ENCODE measurements around the gene SNX10. TPM values are rescaled to one million over a fixed set of nuclear protein-coding genes. Genes with fewer than 3 reads are reported as not detected.

SNX10 gene
- total and polyA plus RNA-seq, 8 donors, result 0.58 to 55.0 (median 3.0) TPM; not detected in 2

DNA sequence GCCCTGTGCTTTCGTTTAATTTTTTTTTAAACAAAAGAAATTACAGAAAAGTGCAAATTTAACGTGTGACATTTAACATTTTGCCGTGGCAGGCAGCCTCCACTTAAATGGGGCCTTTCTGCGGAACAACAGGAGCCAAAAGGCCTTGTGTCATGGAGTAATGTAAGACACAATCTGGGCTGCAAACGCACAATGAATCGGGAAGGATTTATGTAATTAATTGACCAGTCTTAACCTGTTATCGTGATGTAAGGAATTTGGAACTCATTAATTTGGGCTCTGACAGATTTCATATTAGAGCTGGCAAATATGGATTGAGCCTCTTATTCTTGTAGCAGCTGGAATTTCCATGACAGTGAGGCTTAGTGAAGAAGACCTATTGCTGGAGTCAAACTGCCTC lies 86.4 kb downstream of the SNX10 start:
- TF ChIP-seq POLR2A (IDR thresholded peaks at IDR 0.05) (no peak), POLR2AphosphoS5 (IDR thresholded peaks at IDR 0.05) (no peak), EP300 (IDR thresholded peaks at IDR 0.05) (no peak)
- TF ChIP-seq, protein P1, sequence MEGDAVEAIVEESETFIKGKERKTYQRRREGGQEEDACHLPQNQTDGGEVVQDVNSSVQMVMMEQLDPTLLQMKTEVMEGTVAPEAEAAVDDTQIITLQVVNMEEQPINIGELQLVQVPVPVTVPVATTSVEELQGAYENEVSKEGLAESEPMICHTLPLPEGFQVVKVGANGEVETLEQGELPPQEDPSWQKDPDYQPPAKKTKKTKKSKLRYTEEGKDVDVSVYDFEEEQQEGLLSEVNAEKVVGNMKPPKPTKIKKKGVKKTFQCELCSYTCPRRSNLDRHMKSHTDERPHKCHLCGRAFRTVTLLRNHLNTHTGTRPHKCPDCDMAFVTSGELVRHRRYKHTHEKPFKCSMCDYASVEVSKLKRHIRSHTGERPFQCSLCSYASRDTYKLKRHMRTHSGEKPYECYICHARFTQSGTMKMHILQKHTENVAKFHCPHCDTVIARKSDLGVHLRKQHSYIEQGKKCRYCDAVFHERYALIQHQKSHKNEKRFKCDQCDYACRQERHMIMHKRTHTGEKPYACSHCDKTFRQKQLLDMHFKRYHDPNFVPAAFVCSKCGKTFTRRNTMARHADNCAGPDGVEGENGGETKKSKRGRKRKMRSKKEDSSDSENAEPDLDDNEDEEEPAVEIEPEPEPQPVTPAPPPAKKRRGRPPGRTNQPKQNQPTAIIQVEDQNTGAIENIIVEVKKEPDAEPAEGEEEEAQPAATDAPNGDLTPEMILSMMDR (IDR thresholded peaks at IDR 0.05), result no peak
- DNase-seq, result no peak
- no peaks in the 10 kb centered on the region for H3K9me3 ChIP-seq
- H3K27me3 ChIP-seq, result peaks cover under 1 to 87% (median 39%) of the 10 kb centered on the region in 3 donors
- peaks cover 11 to 23% (median 15%) of the 10 kb centered on the region in 4 donors for H3K4me1 ChIP-seq
- H3K27ac ChIP-seq, result no peak overlapping the region
- WGBS, 5 donors, result 75 to 89% (median 87%) methylated on average over 7 of the region's 7 CpGs
- no peaks in the 10 kb centered on the region for H3K36me3 ChIP-seq
- no peak overlapping the region for H3K4me3 ChIP-seq
- intact Hi-C loops (cut with DNase I; ENCODE audit: low total_unique reads), result no loop called here

DNA sequence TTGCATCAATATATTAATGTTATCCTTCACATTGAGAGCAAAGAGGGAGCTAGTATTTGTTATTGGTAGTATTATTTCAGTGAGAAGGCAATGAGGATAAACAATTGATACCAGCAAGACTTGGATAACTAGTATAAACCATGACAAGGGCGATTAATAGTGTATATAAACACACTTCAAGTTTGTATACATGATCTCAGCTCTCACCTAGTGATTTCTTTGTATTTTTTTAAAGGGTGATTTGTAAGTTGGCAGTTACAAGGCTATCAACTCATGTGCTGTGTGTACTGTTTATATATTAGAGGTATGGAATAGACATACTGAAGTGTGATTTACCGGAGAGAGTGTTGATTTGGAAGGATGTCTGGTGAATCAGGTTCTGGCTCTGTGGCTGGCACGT lies 88.0 kb downstream of the SNX10 start:
- Histone ChIP-seq H3K4me1 (peaks cover 11 to 23% (median 15%) of the 10 kb centered on the region in 4 donors), H3K27ac (no peak overlapping the region), H3K36me3 (no peaks in the 10 kb centered on the region), H3K27me3 (peaks cover 0 to 83% (median 32%) of the 10 kb centered on the region in 3 donors), H3K9me3 (no peaks in the 10 kb centered on the region), H3K4me3 (no peak overlapping the region)
- WGBS, 5 donors, result 37 to 50% (median 47%) methylated on average over 3 of the region's 3 CpGs
- TF ChIP-seq POLR2A (IDR thresholded peaks at IDR 0.05) (no peak), EP300 (IDR thresholded peaks at IDR 0.05) (no peak), POLR2AphosphoS5 (IDR thresholded peaks at IDR 0.05) (no peak)
- TF ChIP-seq, protein P1 (IDR thresholded peaks at IDR 0.05), result no peak
- DNase-seq, result no peak
- intact Hi-C loops (cut with DNase I; ENCODE audit: low total_unique reads), result no loop called here

DNA sequence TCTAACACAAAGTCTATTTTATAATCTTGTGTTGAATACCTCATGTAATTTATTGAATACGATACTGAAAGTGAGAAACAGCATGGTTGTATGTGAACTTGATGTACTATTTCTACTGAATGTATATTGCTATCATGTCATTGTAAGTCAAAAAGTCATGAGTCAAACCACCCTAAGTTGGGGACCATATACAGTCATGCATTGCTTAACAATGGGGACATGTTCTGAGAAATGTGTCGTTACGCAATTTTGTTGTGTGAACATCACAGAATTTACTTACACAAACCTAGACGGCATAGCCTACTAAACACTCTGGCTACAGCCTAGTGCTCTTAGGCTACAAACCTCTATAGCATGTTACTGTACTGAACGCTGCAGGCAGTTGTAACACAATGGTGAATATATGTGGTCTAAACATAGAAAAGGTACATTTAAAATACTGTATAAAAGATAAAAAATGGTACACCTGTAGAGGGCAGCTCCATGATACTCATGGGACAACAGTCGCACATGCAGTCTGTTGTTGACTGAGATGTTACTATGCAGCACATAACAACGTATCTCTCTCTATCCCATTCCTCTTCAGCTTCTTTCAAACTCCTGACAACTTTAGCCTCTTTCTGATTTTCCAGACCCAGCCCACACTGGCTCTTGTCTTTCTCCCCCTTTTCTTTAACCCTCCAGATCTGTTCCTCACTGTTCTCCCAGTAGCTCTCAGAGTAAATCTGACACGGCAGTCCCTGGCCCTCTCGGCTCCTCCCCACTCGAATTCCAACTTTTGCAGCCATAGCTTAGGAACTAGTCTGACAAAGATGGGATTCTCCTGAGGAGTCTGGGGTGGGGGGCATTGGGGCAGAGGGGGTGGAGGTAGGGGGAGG lies 90.1 kb downstream of the SNX10 start:
- Histone ChIP-seq H3K4me3 (no peak overlapping the region), H3K27ac (no peak overlapping the region), H3K36me3 (no peaks in the 10 kb centered on the region), H3K4me1 (peaks cover 1 to 10% (median 5%) of the 10 kb centered on the region in 4 donors), H3K9me3 (no peaks in the 10 kb centered on the region), H3K27me3 (peaks cover 0 to 80% (median 16%) of the 10 kb centered on the region in 3 donors)
- WGBS, 5 donors, result 74 to 84% (median 80%) methylated on average over 10 of the region's 10 CpGs
- intact Hi-C loops (cut with DNase I; ENCODE audit: low total_unique reads), result no loop called here
- DNase-seq, result no peak
- TF ChIP-seq EP300 (IDR thresholded peaks at IDR 0.05) (no peak), POLR2A (IDR thresholded peaks at IDR 0.05) (no peak), POLR2AphosphoS5 (IDR thresholded peaks at IDR 0.05) (no peak)
- TF ChIP-seq, protein P1 (IDR thresholded peaks at IDR 0.05), result no peak

DNA sequence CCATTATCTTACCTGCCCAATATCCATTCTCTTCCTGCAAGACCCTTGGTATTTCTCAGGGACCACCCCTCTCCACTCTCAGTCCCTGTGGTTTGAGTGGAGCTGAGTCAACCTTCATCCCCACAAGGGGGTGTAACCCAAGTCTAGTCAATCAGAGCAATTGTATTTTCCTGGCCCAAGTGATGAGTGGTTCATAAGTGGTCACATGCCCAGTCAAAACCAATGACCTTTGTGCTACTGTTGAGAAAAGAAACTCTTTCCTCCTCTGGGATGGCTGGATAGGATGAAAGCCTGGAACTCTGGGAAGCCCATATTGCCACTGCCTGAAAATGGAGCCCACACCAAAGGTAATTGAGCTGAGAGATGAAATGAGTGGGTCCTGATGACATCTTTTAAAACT lies 93.6 kb downstream of the SNX10 start:
- H3K36me3 ChIP-seq, result no peaks in the 10 kb centered on the region
- no peak overlapping the region for H3K4me3 ChIP-seq
- TF ChIP-seq, protein P1 (IDR thresholded peaks at IDR 0.05), result no peak
- no peak for TF ChIP-seq POLR2AphosphoS5 (IDR thresholded peaks at IDR 0.05)
- TF ChIP-seq EP300 (IDR thresholded peaks at IDR 0.05), result no peak
- TF ChIP-seq POLR2A (IDR thresholded peaks at IDR 0.05), result no peak
- no peak for DNase-seq
- H3K27me3 ChIP-seq, result peaks cover 0 to 75% (median 7%) of the 10 kb centered on the region in 3 donors
- H3K4me1 ChIP-seq, result no peaks in the 10 kb centered on the region
- intact Hi-C loops (cut with DNase I; ENCODE audit: low total_unique reads), result no loop called here
- no peaks in the 10 kb centered on the region for H3K9me3 ChIP-seq
- no peak overlapping the region for H3K27ac ChIP-seq
